H1 (cell line): ENCODE results near the gene PAPSS2. TPM values are rescaled to one million over a fixed set of nuclear protein-coding genes. Genes with fewer than 3 reads are reported as not detected.

Experiments used
- SIRT6 ChIP-seq: IDR thresholded peaks from one replicate; pipeline ENCODE4 v1.7.1; 2012; ENCODE audit warnings: low read length, inconsistent platforms
- polyA plus RNA-seq, 7 experiments: library from polyadenylated mRNA; depleted of rRNA in 3 of 7; stranded (reverse) in 5 of 7; unstranded in 2 of 7; fragments of >200 nt in 5 of 7; fragments of 200-250 nt in 2 of 7; gene quantifications; 1 replicate in 5 of 7; 2 replicates in 1 of 7; 4 replicates in 1 of 7; pipeline versions ENCODE4 v1.2.1 to v1.2.3, GENCODE V29; 2011 to 2013; ENCODE audit warnings: missing spikeins in 2 of 7, mixed read lengths in 2 of 7
- total RNA-seq: library from RNA; stranded (reverse); fragmentation: NEBNext Ultra II Directional; extraction: Animal tissue kit (Norgen Biotek cat#: 25700); gene quantifications from 2 replicates; pipeline ENCODE4 v1.2.1, GENCODE V29; 2021

PAPSS2 gene
- total and polyA plus RNA-seq, 2 of the 8 experiments (the other 6 are each of a cell fraction or from before 2014, with no cell fraction given), result 7.6 to 20.2 TPM

DNA sequence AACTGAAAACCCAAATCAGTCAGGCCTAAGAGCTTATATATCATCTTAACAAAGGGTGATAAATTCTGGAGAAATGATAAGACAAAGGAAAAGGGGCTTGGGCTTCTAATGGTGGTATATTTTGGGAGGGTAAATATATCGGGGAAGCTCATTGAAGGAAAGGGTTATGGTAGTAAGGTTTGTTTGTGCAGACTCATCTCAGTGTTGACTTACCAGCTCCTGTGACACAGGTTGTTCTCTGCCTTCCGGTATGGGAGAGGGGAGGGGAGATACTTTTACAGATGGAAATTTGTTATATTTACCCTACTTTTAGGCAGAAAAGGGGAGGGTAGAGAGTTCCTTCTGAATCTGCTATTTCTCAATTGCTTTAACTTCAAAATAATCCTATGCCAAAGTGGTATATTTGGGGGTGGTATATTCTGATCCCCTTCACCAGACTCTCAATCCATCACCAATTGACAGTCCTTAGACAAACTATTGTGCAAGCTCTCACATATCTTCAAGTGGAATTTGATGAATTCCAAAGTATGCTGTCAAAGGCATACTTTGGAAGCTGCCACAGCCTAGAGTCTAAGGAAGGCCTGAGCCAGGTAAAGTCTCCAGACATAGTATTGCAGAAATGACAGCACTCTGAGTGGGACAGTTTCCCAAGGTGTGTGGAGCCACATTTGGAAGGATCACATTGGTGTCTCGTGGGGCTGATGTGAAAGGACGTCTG is 13.3 kb upstream of the PAPSS2 start (continued):
- no peak for TF ChIP-seq SIRT6
- TF ChIP-seq, all 59 proteins: peak for 0
